ENCODE results near the gene KLHL18.
"Not testable (repeated sequence)": the region's sequence is repeated elsewhere in the genome, so short reads cannot be mapped to it uniquely, and the experiment has no call there.

The KLHL18 gene

GRCh38 chr3:47315069-47315647, 32.4 kb downstream of the KLHL18 start:
- H3K79me2 ChIP-seq (ENCODE audit: insufficient read depth, low read length) = peaks cover 6% of the 10 kb centered on the region; the same call in 1 of the 2 replicates
- no peaks in the 10 kb centered on the region for H3F3A ChIP-seq (ENCODE audit: insufficient read depth, low read length)
- no peaks in the 10 kb centered on the region for H3K9me3 ChIP-seq (ENCODE audit: low read length)
- no peak overlapping the region for H3K9ac ChIP-seq (ENCODE audit: low read length)
- peaks cover 17% of the 10 kb centered on the region; the same call in 1 of the 2 replicates for H3K36me3 ChIP-seq (ENCODE audit: insufficient read depth, low read length)
- H2AFZ ChIP-seq (ENCODE audit: low read length) = no peak overlapping the region
- H3K4me1 ChIP-seq (ENCODE audit: insufficient read depth, low read length, severe bottlenecking) = no peaks in the 10 kb centered on the region
- H3K9me2 ChIP-seq (ENCODE audit: low read depth, low read length) = no peaks in the 10 kb centered on the region
- TF ChIP-seq CTCF (IDR thresholded peaks at IDR 0.05; ENCODE audit: low read length) (no peak), EZH2 (IDR thresholded peaks at IDR 0.05; ENCODE audit: borderline replicate concordance, low read length) (no peak)
- H3K27me3 ChIP-seq (ENCODE audit: insufficient read depth, low read length) = no peaks in the 10 kb centered on the region
- H3K27ac ChIP-seq (ENCODE audit: low read depth, low read length, poor library complexity, severe bottlenecking) = no peak overlapping the region
- no peaks in the 10 kb centered on the region for H4K20me1 ChIP-seq (ENCODE audit: insufficient read depth, low read length)
- no peak overlapping the region for H3K4me2 ChIP-seq (ENCODE audit: low read length)
- no peak overlapping the region for H3K4me3 ChIP-seq (ENCODE audit: low read depth, low read length, poor library complexity, severe bottlenecking)

- H3F3A ChIP-seq (ENCODE audit: insufficient read depth, low read length); H3K9me2 ChIP-seq (ENCODE audit: low read depth, low read length); H3K4me3 ChIP-seq (ENCODE audit: low read depth, low read length, poor library complexity, severe bottlenecking); H3K9ac ChIP-seq (ENCODE audit: low read length); H3K4me1 ChIP-seq (ENCODE audit: insufficient read depth, low read length, severe bottlenecking); H2AFZ ChIP-seq (ENCODE audit: low read length); H4K20me1 ChIP-seq (ENCODE audit: insufficient read depth, low read length); H3K4me2 ChIP-seq (ENCODE audit: low read length); H3K79me2 ChIP-seq (ENCODE audit: insufficient read depth, low read length); H3K27ac ChIP-seq (ENCODE audit: low read depth, low read length, poor library complexity, severe bottlenecking); H3K9me3 ChIP-seq (ENCODE audit: low read length); H3K27me3 ChIP-seq (ENCODE audit: insufficient read depth, low read length): not testable (repeated sequence)
- peaks cover 14% of the 10 kb centered on the region; the same call in 1 of the 2 replicates for H3K36me3 ChIP-seq (ENCODE audit: insufficient read depth, low read length)
Measured at GRCh38 chr3:47316151-47316550, 33.4 kb downstream of the KLHL18 start.

- Histone ChIP-seq H3K9me3 (ENCODE audit: low read length) (no peaks in the 10 kb centered on the region), H3K4me2 (ENCODE audit: low read length) (no peak overlapping the region), H2AFZ (ENCODE audit: low read length) (no peak overlapping the region), H3F3A (ENCODE audit: insufficient read depth, low read length) (no peaks in the 10 kb centered on the region), H4K20me1 (ENCODE audit: insufficient read depth, low read length) (no peaks in the 10 kb centered on the region), H3K27ac (ENCODE audit: low read depth, low read length, poor library complexity, severe bottlenecking) (no peak overlapping the region), H3K9ac (ENCODE audit: low read length) (no peak overlapping the region), H3K79me2 (ENCODE audit: insufficient read depth, low read length) (no peaks in the 10 kb centered on the region), H3K4me3 (ENCODE audit: low read depth, low read length, poor library complexity, severe bottlenecking) (no peak overlapping the region), H3K9me2 (ENCODE audit: low read depth, low read length) (no peaks in the 10 kb centered on the region), H3K36me3 (ENCODE audit: insufficient read depth, low read length) (peaks cover 40% of the 10 kb centered on the region; the same call in 1 of the 2 replicates), H3K4me1 (ENCODE audit: insufficient read depth, low read length, severe bottlenecking) (no peaks in the 10 kb centered on the region), H3K27me3 (ENCODE audit: insufficient read depth, low read length) (no peaks in the 10 kb centered on the region)
- TF ChIP-seq EZH2 (IDR thresholded peaks at IDR 0.05; ENCODE audit: borderline replicate concordance, low read length) (no peak), CTCF (IDR thresholded peaks at IDR 0.05; ENCODE audit: low read length) (no peak)
Measured at GRCh38 chr3:47318916-47319315, 36.2 kb downstream of the KLHL18 start.

- no peak for TF ChIP-seq EZH2 (IDR thresholded peaks at IDR 0.05; ENCODE audit: borderline replicate concordance, low read length)
- TF ChIP-seq CTCF (IDR thresholded peaks at IDR 0.05; ENCODE audit: low read length) = no peak
- no peaks in the 10 kb centered on the region for H3K9me2 ChIP-seq (ENCODE audit: low read depth, low read length)
- peaks cover 44% of the 10 kb centered on the region; the same call in 1 of the 2 replicates for H3K36me3 ChIP-seq (ENCODE audit: insufficient read depth, low read length)
Measured at GRCh38 chr3:47319956-47320355, 37.2 kb downstream of the KLHL18 start.

More at GRCh38 chr3:47319956-47320355, 37.2 kb downstream of the KLHL18 start:
- Histone ChIP-seq H3K27ac (ENCODE audit: low read depth, low read length, poor library complexity, severe bottlenecking) (no peak overlapping the region), H4K20me1 (ENCODE audit: insufficient read depth, low read length) (no peaks in the 10 kb centered on the region), H3K79me2 (ENCODE audit: insufficient read depth, low read length) (no peaks in the 10 kb centered on the region), H3K9me3 (ENCODE audit: low read length) (no peaks in the 10 kb centered on the region), H2AFZ (ENCODE audit: low read length) (no peak overlapping the region), H3K4me1 (ENCODE audit: insufficient read depth, low read length, severe bottlenecking) (no peaks in the 10 kb centered on the region), H3K9ac (ENCODE audit: low read length) (no peak overlapping the region), H3K27me3 (ENCODE audit: insufficient read depth, low read length) (no peaks in the 10 kb centered on the region), H3K4me3 (ENCODE audit: low read depth, low read length, poor library complexity, severe bottlenecking) (no peak overlapping the region), H3K4me2 (ENCODE audit: low read length) (no peak overlapping the region), H3F3A (ENCODE audit: insufficient read depth, low read length) (no peaks in the 10 kb centered on the region)
